Thyroid gland (tissue), 4 donors: Measurements from ENCODE around the gene PKD1L1.

Experiments
- POLR2A ChIP-seq, 2 donors: fragments of 450-650 bp; IDR thresholded peaks; one replicate each; pipeline ENCODE4 v1.6.1; 2017; ENCODE audit warnings: antibody characterized with exemption in 2 of 2, mild to moderate bottlenecking in 2 of 2, moderate library complexity in 1 of 2
- TF ChIP-seq, protein P1 (sequence below), 6 experiments: fragments of 200-600 bp in 3 of 6; fragments of 450-650 bp in 3 of 6; sonication (generic) in 3 of 6; IDR thresholded peaks; one replicate each; pipeline ENCODE4 v1.5.1; 2016 to 2019; ENCODE audit warnings: antibody characterized with exemption in 6 of 6, mild to moderate bottlenecking in 2 of 6, inconsistent platforms in 1 of 6, moderate library complexity in 1 of 6

DNA sequence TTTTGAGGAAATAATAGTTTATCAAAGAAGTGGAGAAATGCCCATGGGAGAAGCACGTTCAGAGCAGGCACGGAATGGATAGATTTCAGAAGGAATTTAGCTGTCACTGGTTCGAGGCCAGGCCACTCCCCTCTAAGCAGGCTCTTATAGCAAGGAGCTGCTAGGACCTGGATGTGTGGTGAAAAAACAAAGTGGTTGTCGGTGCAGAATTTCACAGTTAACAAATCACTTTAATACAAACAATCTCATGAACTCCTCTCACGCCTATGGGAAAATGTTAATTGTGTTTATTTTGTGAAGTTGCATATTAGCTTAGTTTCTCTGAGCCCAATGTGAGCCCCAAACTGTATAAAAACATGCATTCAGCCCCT is 176.3 kb downstream of the PKD1L1 start:
- no peak for TF ChIP-seq POLR2A (IDR thresholded peaks at IDR 0.05)
- TF ChIP-seq, protein P1, sequence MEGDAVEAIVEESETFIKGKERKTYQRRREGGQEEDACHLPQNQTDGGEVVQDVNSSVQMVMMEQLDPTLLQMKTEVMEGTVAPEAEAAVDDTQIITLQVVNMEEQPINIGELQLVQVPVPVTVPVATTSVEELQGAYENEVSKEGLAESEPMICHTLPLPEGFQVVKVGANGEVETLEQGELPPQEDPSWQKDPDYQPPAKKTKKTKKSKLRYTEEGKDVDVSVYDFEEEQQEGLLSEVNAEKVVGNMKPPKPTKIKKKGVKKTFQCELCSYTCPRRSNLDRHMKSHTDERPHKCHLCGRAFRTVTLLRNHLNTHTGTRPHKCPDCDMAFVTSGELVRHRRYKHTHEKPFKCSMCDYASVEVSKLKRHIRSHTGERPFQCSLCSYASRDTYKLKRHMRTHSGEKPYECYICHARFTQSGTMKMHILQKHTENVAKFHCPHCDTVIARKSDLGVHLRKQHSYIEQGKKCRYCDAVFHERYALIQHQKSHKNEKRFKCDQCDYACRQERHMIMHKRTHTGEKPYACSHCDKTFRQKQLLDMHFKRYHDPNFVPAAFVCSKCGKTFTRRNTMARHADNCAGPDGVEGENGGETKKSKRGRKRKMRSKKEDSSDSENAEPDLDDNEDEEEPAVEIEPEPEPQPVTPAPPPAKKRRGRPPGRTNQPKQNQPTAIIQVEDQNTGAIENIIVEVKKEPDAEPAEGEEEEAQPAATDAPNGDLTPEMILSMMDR (IDR thresholded peaks at IDR 0.05), result no peak
